22Rv1 (cell line): Measurements from ENCODE around the gene GLYR1.

Experiments used
- H3K27ac ChIP-seq: fragments of 450-650 bp; 2 replicates; pipeline ENCODE4 v1.5.1; 2017
- CTCF ChIP-seq: fragments of 450-650 bp; IDR thresholded peaks from 2 replicates; pipeline ENCODE4 v1.5.1; 2017; ENCODE audit warnings: mild to moderate bottlenecking
- ZFX ChIP-seq: fragments of 450-650 bp; IDR thresholded peaks from 2 replicates; pipeline ENCODE4 v1.6.1; 2017; ENCODE audit warnings: antibody characterized with exemption, borderline replicate concordance

GLYR1 gene

DNA sequence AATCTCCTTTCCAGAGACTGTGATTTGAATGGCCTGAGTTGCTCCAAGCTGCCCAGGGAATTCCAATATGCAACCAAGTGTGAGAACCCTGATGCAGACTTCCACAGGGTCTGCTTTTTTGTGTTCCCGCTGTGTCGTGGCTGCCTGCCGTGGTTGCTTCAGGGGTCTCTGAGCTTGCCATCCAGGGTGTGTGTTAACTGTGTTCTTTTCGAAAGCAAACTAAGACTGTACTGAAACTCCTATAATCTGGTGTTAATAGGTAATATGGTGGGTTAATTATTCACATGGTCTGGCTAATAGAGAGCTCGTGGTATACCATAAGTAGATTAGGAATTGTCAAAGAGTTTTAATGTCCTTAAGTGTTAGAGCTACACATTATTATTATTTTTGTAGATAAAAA is 20.9 kb upstream of the GLYR1 start:
- no peak overlapping the region for H3K27ac ChIP-seq
- TF ChIP-seq CTCF: no peak
- TF ChIP-seq ZFX: no peak

DNA sequence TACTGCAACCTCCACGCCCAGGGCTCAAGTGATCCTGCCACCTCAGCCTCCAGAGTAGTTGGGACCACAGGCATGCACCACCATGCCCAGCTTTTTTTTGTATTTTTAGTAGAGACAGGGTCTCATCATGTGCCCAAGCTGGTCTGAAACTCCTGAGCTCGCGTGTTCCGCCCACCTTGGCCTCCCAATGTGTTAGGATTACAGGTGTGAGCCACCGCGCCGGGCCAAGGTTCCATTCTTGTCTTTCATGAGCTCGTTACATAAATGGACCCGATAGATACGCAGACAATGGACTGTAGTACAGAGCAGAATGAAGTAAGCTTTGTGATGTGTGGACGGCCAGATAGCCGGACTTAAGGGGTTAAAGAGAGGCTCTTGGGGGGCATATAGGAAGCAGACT is 19.5 kb upstream of the GLYR1 start:
- H3K27ac ChIP-seq: no peak overlapping the region
- TF ChIP-seq CTCF: no peak
- TF ChIP-seq ZFX: no peak

DNA sequence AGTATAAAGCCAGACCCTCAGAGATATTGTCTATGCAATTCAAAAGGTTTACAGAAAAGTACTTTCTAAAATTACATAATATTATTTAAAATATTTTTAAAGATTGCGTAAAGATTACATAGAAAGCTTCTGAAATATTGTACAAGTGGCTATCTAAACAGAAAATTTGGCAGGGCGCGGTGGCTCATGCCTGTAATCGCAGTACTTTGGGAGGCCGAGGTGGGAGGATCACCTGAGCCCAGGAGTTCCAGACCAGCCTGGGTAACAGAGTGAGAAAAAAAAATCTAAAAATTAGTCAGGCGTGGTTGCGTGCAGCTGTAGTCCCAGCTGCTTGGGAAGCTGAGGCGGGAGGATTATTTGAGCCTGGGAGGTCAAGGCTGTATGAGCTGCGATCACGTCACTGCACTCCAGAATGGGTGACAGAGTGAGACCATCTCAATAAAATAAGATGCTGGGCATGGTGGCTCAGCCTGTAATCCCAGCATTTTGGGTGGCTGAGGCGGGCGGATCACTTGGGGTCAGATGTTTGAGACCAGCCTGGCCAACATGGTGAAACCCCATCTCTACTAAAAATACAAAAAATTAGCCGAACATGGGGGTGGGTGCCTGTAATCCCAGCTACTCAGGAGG is 18.3 kb upstream of the GLYR1 start:
- no peak overlapping the region for H3K27ac ChIP-seq
- TF ChIP-seq ZFX: no peak
- no peak for TF ChIP-seq CTCF

- TF ChIP-seq ZFX (no peak), CTCF (no peak)
- no peak overlapping the region for H3K27ac ChIP-seq
Observed at GRCh38 chr16:4864728-4865127, 17.6 kb upstream of the GLYR1 start.

GRCh38 chr16:4862639-4863038 is 15.6 kb upstream of the GLYR1 start:
- TF ChIP-seq ZFX (no peak), CTCF (no peak)

DNA sequence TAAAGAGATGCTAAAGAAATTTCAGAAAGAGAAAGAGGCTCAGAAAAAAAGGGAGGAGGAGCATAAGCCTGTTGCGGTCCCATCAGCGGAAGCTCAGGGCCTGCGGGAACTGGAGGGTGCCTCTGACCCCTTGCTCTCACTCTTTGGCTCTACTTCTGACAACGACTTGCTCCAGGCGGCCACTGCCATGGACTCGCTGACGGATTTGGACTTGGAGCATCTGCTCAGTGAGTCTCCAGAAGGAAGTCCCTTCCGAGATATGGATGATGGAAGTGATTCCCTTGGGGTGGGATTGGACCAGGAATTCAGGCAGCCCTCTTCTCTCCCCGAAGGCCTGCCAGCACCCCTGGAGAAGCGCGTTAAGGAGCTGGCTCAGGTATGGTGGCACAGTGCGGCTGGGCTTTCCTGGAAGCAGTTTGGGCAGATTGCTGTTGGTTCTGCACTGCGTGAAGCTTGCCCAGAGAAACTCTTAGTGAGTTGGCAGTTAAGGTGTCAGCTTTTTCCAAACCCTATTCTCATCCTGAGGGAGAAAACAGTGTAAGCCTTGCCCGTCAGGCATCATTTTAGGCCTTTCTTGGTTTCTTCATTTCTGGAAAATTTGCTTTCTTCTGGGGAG is 13.7 kb upstream of the GLYR1 start:
- no peak for TF ChIP-seq CTCF
- TF ChIP-seq ZFX: no peak
- no peak overlapping the region for H3K27ac ChIP-seq

More at GRCh38 chr16:4862639-4863038, 15.6 kb upstream of the GLYR1 start:
- no peak overlapping the region for H3K27ac ChIP-seq

- TF ChIP-seq ZFX (no peak), CTCF (no peak)
- no peak overlapping the region for H3K27ac ChIP-seq
Observed at GRCh38 chr16:4859900-4860255, 12.8 kb upstream of the GLYR1 start.
